ENCODE measurements around the gene FBXO21. TPM values are rescaled to one million over a fixed set of nuclear protein-coding genes. Genes with fewer than 3 reads are reported as not detected.

Gene FBXO21
- total and polyA plus RNA-seq, 2 experiments from 2014 or later, result 46.3 to 84.2 TPM

GRCh38 chr12:117147639-117148038 lies 42.6 kb downstream of the FBXO21 start:
- Histone ChIP-seq H3K4me3 (no peak overlapping the region), H3K27ac (ENCODE audit: low read depth) (no peak overlapping the region), H3K27me3 (ENCODE audit: insufficient read depth) (no peaks in the 10 kb centered on the region), H3K4me2 (no peak overlapping the region), H3K4me1 (ENCODE audit: insufficient read depth) (0 out of 2 replicates have a peak, but pooled peaks cover 8% of the 10 kb centered on the region), H3K9me2 (ENCODE audit: insufficient read depth) (no peaks in the 10 kb centered on the region), H3K79me2 (replicated peaks; ENCODE audit: insufficient read depth) (no peaks in the 10 kb centered on the region), H4K20me1 (replicated peaks; ENCODE audit: insufficient read depth) (peaks cover 5% of the 10 kb centered on the region), H3K36me3 (ENCODE audit: insufficient read depth) (peaks cover 10% of the 10 kb centered on the region; the same call in 1 of the 2 replicates), H2AFZ (no peak overlapping the region), H3F3A (replicated peaks; ENCODE audit: low read depth) (no peaks in the 10 kb centered on the region; the same call in 1 of the 2 replicates)
- H3K9me3 Mint-ChIP-seq, result no peaks in the 10 kb centered on the region; the same call in 2 of the 3 replicates
- H3K27ac Mint-ChIP-seq, result no peak overlapping the region
- ATAC-seq, result no peak
- TF ChIP-seq CREB1 (CRISPR knock-in tag; IDR thresholded peaks at IDR 0.05; ENCODE audit: low read depth) (no peak), ZNF331 (CRISPR knock-in tag; IDR thresholded peaks at IDR 0.05; ENCODE audit: low read depth) (no peak), JUNB (IDR thresholded peaks at IDR 0.05; ENCODE audit: unreplicated experiment) (no peak), NANOG (IDR thresholded peaks at IDR 0.05; ENCODE audit: borderline replicate concordance) (no peak), ZNF114 (CRISPR knock-in tag; IDR thresholded peaks at IDR 0.05) (no peak), EZH2 (IDR thresholded peaks at IDR 0.05; ENCODE audit: low read depth, unreplicated experiment) (no peak), CTCF (conservative IDR thresholded peaks at IDR 0.05; ENCODE audit: low read depth in 2 of 2) (no peak), EZH2phosphoT487 (IDR thresholded peaks at IDR 0.05; ENCODE audit: unreplicated experiment) (no peak), ETS1 (IDR thresholded peaks at IDR 0.05) (no peak), POLR2AphosphoS5 (IDR thresholded peaks at IDR 0.05; ENCODE audit: low read depth) (no peak), STAT1 (IDR thresholded peaks at IDR 0.05; ENCODE audit: unreplicated experiment) (no peak)
- TF ChIP-seq, protein P1, sequence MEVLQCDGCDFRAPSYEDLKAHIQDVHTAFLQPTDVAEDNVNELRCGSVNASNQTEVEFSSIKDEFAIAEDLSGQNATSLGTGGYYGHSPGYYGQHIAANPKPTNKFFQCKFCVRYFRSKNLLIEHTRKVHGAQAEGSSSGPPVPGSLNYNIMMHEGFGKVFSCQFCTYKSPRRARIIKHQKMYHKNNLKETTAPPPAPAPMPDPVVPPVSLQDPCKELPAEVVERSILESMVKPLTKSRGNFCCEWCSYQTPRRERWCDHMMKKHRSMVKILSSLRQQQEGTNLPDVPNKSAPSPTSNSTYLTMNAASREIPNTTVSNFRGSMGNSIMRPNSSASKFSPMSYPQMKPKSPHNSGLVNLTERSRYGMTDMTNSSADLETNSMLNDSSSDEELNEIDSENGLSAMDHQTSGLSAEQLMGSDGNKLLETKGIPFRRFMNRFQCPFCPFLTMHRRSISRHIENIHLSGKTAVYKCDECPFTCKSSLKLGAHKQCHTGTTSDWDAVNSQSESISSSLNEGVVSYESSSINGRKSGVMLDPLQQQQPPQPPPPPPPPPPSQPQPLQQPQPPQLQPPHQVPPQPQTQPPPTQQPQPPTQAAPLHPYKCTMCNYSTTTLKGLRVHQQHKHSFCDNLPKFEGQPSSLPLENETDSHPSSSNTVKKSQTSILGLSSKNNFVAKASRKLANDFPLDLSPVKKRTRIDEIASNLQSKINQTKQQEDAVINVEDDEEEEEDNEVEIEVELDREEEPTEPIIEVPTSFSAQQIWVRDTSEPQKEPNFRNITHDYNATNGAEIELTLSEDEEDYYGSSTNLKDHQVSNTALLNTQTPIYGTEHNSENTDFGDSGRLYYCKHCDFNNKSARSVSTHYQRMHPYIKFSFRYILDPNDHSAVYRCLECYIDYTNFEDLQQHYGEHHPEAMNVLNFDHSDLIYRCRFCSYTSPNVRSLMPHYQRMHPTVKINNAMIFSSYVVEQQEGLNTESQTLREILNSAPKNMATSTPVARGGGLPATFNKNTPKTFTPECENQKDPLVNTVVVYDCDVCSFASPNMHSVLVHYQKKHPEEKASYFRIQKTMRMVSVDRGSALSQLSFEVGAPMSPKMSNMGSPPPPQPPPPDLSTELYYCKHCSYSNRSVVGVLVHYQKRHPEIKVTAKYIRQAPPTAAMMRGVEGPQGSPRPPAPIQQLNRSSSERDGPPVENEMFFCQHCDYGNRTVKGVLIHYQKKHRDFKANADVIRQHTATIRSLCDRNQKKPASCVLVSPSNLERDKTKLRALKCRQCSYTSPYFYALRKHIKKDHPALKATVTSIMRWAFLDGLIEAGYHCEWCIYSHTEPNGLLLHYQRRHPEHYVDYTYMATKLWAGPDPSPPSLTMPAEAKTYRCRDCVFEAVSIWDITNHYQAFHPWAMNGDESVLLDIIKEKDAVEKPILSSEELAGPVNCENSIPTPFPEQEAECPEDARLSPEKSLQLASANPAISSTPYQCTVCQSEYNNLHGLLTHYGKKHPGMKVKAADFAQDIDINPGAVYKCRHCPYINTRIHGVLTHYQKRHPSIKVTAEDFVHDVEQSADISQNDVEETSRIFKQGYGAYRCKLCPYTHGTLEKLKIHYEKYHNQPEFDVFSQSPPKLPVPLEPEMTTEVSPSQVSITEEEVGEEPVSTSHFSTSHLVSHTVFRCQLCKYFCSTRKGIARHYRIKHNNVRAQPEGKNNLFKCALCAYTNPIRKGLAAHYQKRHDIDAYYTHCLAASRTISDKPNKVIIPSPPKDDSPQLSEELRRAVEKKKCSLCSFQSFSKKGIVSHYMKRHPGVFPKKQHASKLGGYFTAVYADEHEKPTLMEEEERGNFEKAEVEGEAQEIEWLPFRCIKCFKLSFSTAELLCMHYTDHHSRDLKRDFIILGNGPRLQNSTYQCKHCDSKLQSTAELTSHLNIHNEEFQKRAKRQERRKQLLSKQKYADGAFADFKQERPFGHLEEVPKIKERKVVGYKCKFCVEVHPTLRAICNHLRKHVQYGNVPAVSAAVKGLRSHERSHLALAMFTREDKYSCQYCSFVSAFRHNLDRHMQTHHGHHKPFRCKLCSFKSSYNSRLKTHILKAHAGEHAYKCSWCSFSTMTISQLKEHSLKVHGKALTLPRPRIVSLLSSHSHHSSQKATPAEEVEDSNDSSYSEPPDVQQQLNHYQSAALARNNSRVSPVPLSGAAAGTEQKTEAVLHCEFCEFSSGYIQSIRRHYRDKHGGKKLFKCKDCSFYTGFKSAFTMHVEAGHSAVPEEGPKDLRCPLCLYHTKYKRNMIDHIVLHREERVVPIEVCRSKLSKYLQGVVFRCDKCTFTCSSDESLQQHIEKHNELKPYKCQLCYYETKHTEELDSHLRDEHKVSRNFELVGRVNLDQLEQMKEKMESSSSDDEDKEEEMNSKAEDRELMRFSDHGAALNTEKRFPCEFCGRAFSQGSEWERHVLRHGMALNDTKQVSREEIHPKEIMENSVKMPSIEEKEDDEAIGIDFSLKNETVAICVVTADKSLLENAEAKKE (CRISPR knock-in tag; IDR thresholded peaks at IDR 0.05), result no peak
- TF ChIP-seq, protein P2, sequence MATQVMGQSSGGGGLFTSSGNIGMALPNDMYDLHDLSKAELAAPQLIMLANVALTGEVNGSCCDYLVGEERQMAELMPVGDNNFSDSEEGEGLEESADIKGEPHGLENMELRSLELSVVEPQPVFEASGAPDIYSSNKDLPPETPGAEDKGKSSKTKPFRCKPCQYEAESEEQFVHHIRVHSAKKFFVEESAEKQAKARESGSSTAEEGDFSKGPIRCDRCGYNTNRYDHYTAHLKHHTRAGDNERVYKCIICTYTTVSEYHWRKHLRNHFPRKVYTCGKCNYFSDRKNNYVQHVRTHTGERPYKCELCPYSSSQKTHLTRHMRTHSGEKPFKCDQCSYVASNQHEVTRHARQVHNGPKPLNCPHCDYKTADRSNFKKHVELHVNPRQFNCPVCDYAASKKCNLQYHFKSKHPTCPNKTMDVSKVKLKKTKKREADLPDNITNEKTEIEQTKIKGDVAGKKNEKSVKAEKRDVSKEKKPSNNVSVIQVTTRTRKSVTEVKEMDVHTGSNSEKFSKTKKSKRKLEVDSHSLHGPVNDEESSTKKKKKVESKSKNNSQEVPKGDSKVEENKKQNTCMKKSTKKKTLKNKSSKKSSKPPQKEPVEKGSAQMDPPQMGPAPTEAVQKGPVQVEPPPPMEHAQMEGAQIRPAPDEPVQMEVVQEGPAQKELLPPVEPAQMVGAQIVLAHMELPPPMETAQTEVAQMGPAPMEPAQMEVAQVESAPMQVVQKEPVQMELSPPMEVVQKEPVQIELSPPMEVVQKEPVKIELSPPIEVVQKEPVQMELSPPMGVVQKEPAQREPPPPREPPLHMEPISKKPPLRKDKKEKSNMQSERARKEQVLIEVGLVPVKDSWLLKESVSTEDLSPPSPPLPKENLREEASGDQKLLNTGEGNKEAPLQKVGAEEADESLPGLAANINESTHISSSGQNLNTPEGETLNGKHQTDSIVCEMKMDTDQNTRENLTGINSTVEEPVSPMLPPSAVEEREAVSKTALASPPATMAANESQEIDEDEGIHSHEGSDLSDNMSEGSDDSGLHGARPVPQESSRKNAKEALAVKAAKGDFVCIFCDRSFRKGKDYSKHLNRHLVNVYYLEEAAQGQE (IDR thresholded peaks at IDR 0.05; ENCODE audit: unreplicated experiment), result no peak
- no peak for DNase-seq (ENCODE audit: low spot score)
- peaks cover 22% of the 10 kb centered on the region for H3K4me1 Mint-ChIP-seq
- no peak overlapping the region for H3K4me3 Mint-ChIP-seq
- H3K27me3 Mint-ChIP-seq (ENCODE audit: insufficient read depth, low read depth, poor library complexity), result peaks cover 10% of the 10 kb centered on the region
- peaks cover 53% of the 10 kb centered on the region for H3K36me3 Mint-ChIP-seq (ENCODE audit: low read depth)
